ENCODE data around the gene AKR7A2. TPM values are rescaled to one million over a fixed set of nuclear protein-coding genes. Genes with fewer than 3 reads are reported as not detected.

Gene AKR7A2
- total and polyA plus RNA-seq, 2 experiments from 2014 or later = 20.8 to 53.6 TPM

GRCh38 chr1:19346026-19346425 lies 34.1 kb upstream of the AKR7A2 start:
- H3K4me1 Mint-ChIP-seq = peaks cover 12% of the 10 kb centered on the region
- Histone ChIP-seq H3K27ac (ENCODE audit: low read depth) (peak overlapping the region; percentile 50), H3K79me2 (replicated peaks; ENCODE audit: insufficient read depth) (no peaks in the 10 kb centered on the region), H4K20me1 (replicated peaks; ENCODE audit: insufficient read depth) (peaks cover 14% of the 10 kb centered on the region), H3K9me2 (ENCODE audit: insufficient read depth) (no peaks in the 10 kb centered on the region), H3K27me3 (ENCODE audit: insufficient read depth) (no peaks in the 10 kb centered on the region), H3K4me3 (no peak overlapping the region), H3K4me1 (ENCODE audit: insufficient read depth) (no peaks in the 10 kb centered on the region), H3K4me2 (no peak overlapping the region), H2AFZ (no peak overlapping the region), H3F3A (replicated peaks; ENCODE audit: low read depth) (peaks cover 10% of the 10 kb centered on the region; the same call in 1 of the 2 replicates), H3K36me3 (ENCODE audit: insufficient read depth) (no peaks in the 10 kb centered on the region; the same call in 1 of the 2 replicates)
- H3K9me3 Mint-ChIP-seq = no peaks in the 10 kb centered on the region
- no peak for DNase-seq (ENCODE audit: low spot score)
- peaks cover 11% of the 10 kb centered on the region for H3K27me3 Mint-ChIP-seq (ENCODE audit: insufficient read depth, low read depth, poor library complexity)
- H3K36me3 Mint-ChIP-seq (ENCODE audit: low read depth) = peaks cover 41% of the 10 kb centered on the region
- H3K4me3 Mint-ChIP-seq = no peak overlapping the region
- H3K27ac Mint-ChIP-seq = no peak overlapping the region
- no peak for TF ChIP-seq REST (IDR thresholded peaks at IDR 0.05; ENCODE audit: unreplicated experiment)
- TF ChIP-seq CREB1 (CRISPR knock-in tag; IDR thresholded peaks at IDR 0.05; ENCODE audit: low read depth) = no peak
- no peak for TF ChIP-seq NANOG (IDR thresholded peaks at IDR 0.05; ENCODE audit: borderline replicate concordance)
- no peak for TF ChIP-seq POLR2AphosphoS5 (IDR thresholded peaks at IDR 0.05; ENCODE audit: low read depth)
- TF ChIP-seq JUNB (IDR thresholded peaks at IDR 0.05; ENCODE audit: unreplicated experiment) = no peak
- ATAC-seq = no peak

GRCh38 chr1:19345391-19345790 lies 33.4 kb upstream of the AKR7A2 start:
- Histone ChIP-seq H3K4me2 (no peak overlapping the region), H3K4me1 (ENCODE audit: insufficient read depth) (no peaks in the 10 kb centered on the region), H3K4me3 (no peak overlapping the region), H3K36me3 (ENCODE audit: insufficient read depth) (no peaks in the 10 kb centered on the region; the same call in 1 of the 2 replicates), H4K20me1 (replicated peaks; ENCODE audit: insufficient read depth) (peaks cover 9% of the 10 kb centered on the region), H3K9me2 (ENCODE audit: insufficient read depth) (no peaks in the 10 kb centered on the region), H3F3A (replicated peaks; ENCODE audit: low read depth) (peaks cover 11% of the 10 kb centered on the region), H3K27me3 (ENCODE audit: insufficient read depth) (no peaks in the 10 kb centered on the region), H3K27ac (ENCODE audit: low read depth) (peak overlapping the region; percentile 50), H2AFZ (no peak overlapping the region), H3K79me2 (replicated peaks; ENCODE audit: insufficient read depth) (no peaks in the 10 kb centered on the region)
- H3K27me3 Mint-ChIP-seq (ENCODE audit: insufficient read depth, low read depth, poor library complexity) = peaks cover 11% of the 10 kb centered on the region
- H3K36me3 Mint-ChIP-seq (ENCODE audit: low read depth) = peaks cover 42% of the 10 kb centered on the region
- DNase-seq (ENCODE audit: low spot score) (no peak), ATAC-seq (no peak)
- no peak overlapping the region for H3K4me3 Mint-ChIP-seq
- H3K9me3 Mint-ChIP-seq = no peaks in the 10 kb centered on the region
- H3K4me1 Mint-ChIP-seq = peaks cover 16% of the 10 kb centered on the region
- no peak overlapping the region for H3K27ac Mint-ChIP-seq
- TF ChIP-seq NANOG (IDR thresholded peaks at IDR 0.05; ENCODE audit: borderline replicate concordance) (no peak), EZH2 (IDR thresholded peaks at IDR 0.05; ENCODE audit: low read depth, unreplicated experiment) (no peak), REST (IDR thresholded peaks at IDR 0.05; ENCODE audit: unreplicated experiment) (no peak), STAT1 (IDR thresholded peaks at IDR 0.05; ENCODE audit: unreplicated experiment) (no peak), ZNF331 (CRISPR knock-in tag; IDR thresholded peaks at IDR 0.05; ENCODE audit: low read depth) (no peak), ZNF462 (CRISPR knock-in tag; IDR thresholded peaks at IDR 0.05) (no peak)
